HepG2 (cell line): ENCODE measurements around the gene AGPAT3. TPM values are rescaled to one million over a fixed set of nuclear protein-coding genes. Genes with fewer than 3 reads are reported as not detected.
A peak's percentile ranks its signal among the peaks of the same experiment; 100 is the strongest.

ENCODE experiments used
- ATF4 ChIP-seq, 2 experiments: fragments of 450-650 bp in 1 of 2; sonication (generic) in 1 of 2; formaldehyde crosslinking; IDR thresholded peaks; 2 replicates each; pipeline versions ENCODE4 v1.5.0 to v1.8.0; 2020 to 2022; ENCODE audit warnings: mild to moderate bottlenecking in 1 of 2, missing genetic modification reagents in 1 of 2
- GLMP ChIP-seq: sonication (generic); formaldehyde crosslinking; IDR thresholded peaks from 2 replicates; pipeline ENCODE4 v1.9.0; 2021; ENCODE audit warnings: missing genetic modification reagents, mild to moderate bottlenecking, borderline replicate concordance
- GTF2F1 ChIP-seq: fragments of 150-350 bp; IDR thresholded peaks from 2 replicates; pipeline ENCODE4 v1.6.1; 2014; ENCODE audit warnings: low read length
- JUND ChIP-seq: sonication (generic); formaldehyde crosslinking; IDR thresholded peaks from 2 replicates; pipeline ENCODE4 v1.8.0; 2022; ENCODE audit warnings: mild to moderate bottlenecking, missing genetic modification reagents
- PCBP2 ChIP-seq: fragments of 200-400 bp; formaldehyde crosslinking; optimal IDR thresholded peaks from 2 replicates; pipeline ENCODE3; 2018; ENCODE audit warnings: low read length, low read depth; ENCODE audit not compliant: poor library complexity, severe bottlenecking
- RXRB ChIP-seq: IDR thresholded peaks from 2 replicates; pipeline ENCODE4 v1.6.1; 2016; ENCODE audit warnings: borderline replicate concordance, missing genetic modification reagents, missing compliant biosample characterization
- SKIL ChIP-seq: sonication (generic); formaldehyde crosslinking; IDR thresholded peaks from 2 replicates; pipeline ENCODE4 v1.8.0; 2022; ENCODE audit warnings: missing genetic modification reagents, mild to moderate bottlenecking, moderate library complexity, borderline replicate concordance
- SP5 ChIP-seq: IDR thresholded peaks from 2 replicates; pipeline ENCODE4 v1.6.1; 2016; ENCODE audit warnings: low read depth, borderline replicate concordance
- UBTF ChIP-seq: sonication (generic); formaldehyde crosslinking; IDR thresholded peaks from 2 replicates; pipeline ENCODE4 v1.4.0; 2020; ENCODE audit warnings: mild to moderate bottlenecking, missing genetic modification reagents
- ZBTB7B ChIP-seq: sonication (generic); formaldehyde crosslinking; IDR thresholded peaks from 2 replicates; pipeline ENCODE4 v1.4.0; 2020; ENCODE audit warnings: missing genetic modification reagents
- ZFP91 ChIP-seq: sonication (generic); formaldehyde crosslinking; IDR thresholded peaks from 2 replicates; pipeline ENCODE4 v1.9.0; 2022; ENCODE audit warnings: missing genetic modification reagents, mild to moderate bottlenecking, borderline replicate concordance
- ZNF337 ChIP-seq: sonication (generic); formaldehyde crosslinking; IDR thresholded peaks from 2 replicates; pipeline ENCODE4 v1.5.1; 2020; ENCODE audit warnings: missing genetic modification reagents, low read depth, mild to moderate bottlenecking, borderline replicate concordance
- ZNF558 ChIP-seq: sonication (generic); formaldehyde crosslinking; IDR thresholded peaks from 2 replicates; pipeline ENCODE4 v1.9.0; 2022; ENCODE audit warnings: mild to moderate bottlenecking, missing genetic modification reagents, borderline replicate concordance
- ZNF687 ChIP-seq: sonication (generic); formaldehyde crosslinking; IDR thresholded peaks from 2 replicates; pipeline ENCODE4 v1.5.1; 2020; ENCODE audit warnings: mild to moderate bottlenecking, missing genetic modification reagents, moderate library complexity
- ZNF839 ChIP-seq: sonication (generic); formaldehyde crosslinking; IDR thresholded peaks from 2 replicates; pipeline ENCODE4 v1.4.0; 2020; ENCODE audit warnings: missing genetic modification reagents, mild to moderate bottlenecking, borderline replicate concordance
- polyA plus RNA-seq, 8 experiments: library from polyadenylated mRNA; depleted of rRNA in 3 of 8; stranded (reverse) in 7 of 8; unstranded in 1 of 8; fragments of >200 nt; fragmentation: Illumina TruSeq in 4 of 8; extraction: Trizol in 4 of 8; gene quantifications; 2 replicates each; pipeline versions ENCODE4 v1.2.1 to v1.2.3, GENCODE V29; 2011 to 2016; ENCODE audit warnings: low read depth in 4 of 8, missing spikeins in 1 of 8, mixed read lengths in 1 of 8; ENCODE audit not compliant: insufficient read depth in 1 of 8
- total RNA-seq, 5 experiments: library from RNA; depleted of rRNA; stranded (reverse); fragments of >200 nt; fragmentation: Illumina TruSeq; extraction: Trizol; gene quantifications; 2 replicates each; pipeline ENCODE4 v1.2.3, GENCODE V29; 2016; ENCODE audit warnings: low read depth in 1 of 5

Gene AGPAT3
- total and polyA plus RNA-seq, 2 of the 13 experiments (the other 11 are each of a cell fraction or from before 2014, with no cell fraction given), result 32.2 to 54.4 TPM

GRCh38 chr21:43866659-43867331 is 1.8 kb downstream of the AGPAT3 start (continued):
- no peak for TF ChIP-seq ZNF337 (CRISPR knock-in tag)
- TF ChIP-seq SP5 (CRISPR knock-in tag), result peak; percentile 72
- TF ChIP-seq JUND (CRISPR knock-in tag), result no peak
- TF ChIP-seq PCBP2, result no peak
- no peak for TF ChIP-seq GTF2F1
- TF ChIP-seq ZNF687 (CRISPR knock-in tag), result peak; percentile 95
- peak; percentile 83; the same call in 1 of the 2 replicates for TF ChIP-seq ZFP91 (CRISPR knock-in tag)
- TF ChIP-seq ATF4 (CRISPR knock-in tag; IDR thresholded peaks at IDR 0.05), result peak in 1 of 2 experiments; percentile 68; a peak in 1 of 4 replicates
- TF ChIP-seq ZNF839 (CRISPR knock-in tag), result no peak
- peak; percentile 87; the same call in 1 of the 2 replicates for TF ChIP-seq ZNF558 (CRISPR knock-in tag)
- TF ChIP-seq GLMP, result no peak
- peak; percentile 53; the same call in 1 of the 2 replicates for TF ChIP-seq RXRB (CRISPR knock-in tag)
- peak; percentile 84 for TF ChIP-seq UBTF (CRISPR knock-in tag)
- TF ChIP-seq ZBTB7B (CRISPR knock-in tag), result 0 out of 2 replicates have a peak, but pooled peaks have one; percentile 16
- TF ChIP-seq SKIL, result peak; percentile 57; the same call in 1 of the 2 replicates
